ENCODE results near the gene PSG2. TPM values are rescaled to one million over a fixed set of nuclear protein-coding genes. Genes with fewer than 3 reads are reported as not detected.
A peak's percentile ranks its signal among the peaks of the same experiment; 100 is the strongest.
"Not testable (repeated sequence)": the region's sequence is repeated elsewhere in the genome, so short reads cannot be mapped to it uniquely, and the experiment has no call there.

The PSG2 gene
- polyA plus RNA-seq, 1 of the 3 experiments (the other 2 are of a cell fraction) = 0.16 TPM

GRCh38 chr19:43077881-43078280 lies 4.6 kb downstream of the PSG2 start:
- TF ChIP-seq NFIC (IDR thresholded peaks at IDR 0.05; ENCODE audit: borderline replicate concordance) (peak; percentile 36), EP300 (IDR thresholded peaks at IDR 0.05; ENCODE audit: borderline replicate concordance in 1 of 2, low read depth in 1 of 2, low read length in 1 of 2) (peak in 1 of 2 experiments; percentile 30; a peak in 1 of 4 replicates), YY1 (IDR thresholded peaks at IDR 0.05; ENCODE audit: low read depth) (peak; percentile 46; the same call in 1 of the 2 replicates), JUND (IDR thresholded peaks at IDR 0.05) (peak; percentile 63), FOSL2 (IDR thresholded peaks at IDR 0.05; ENCODE audit: borderline replicate concordance, low read depth) (peak; percentile 70; the same call in 1 of the 2 replicates), PBX3 (IDR thresholded peaks at IDR 0.05) (peak; percentile 18; the same call in 1 of the 2 replicates), TCF12 (IDR thresholded peaks at IDR 0.05) (peak; percentile 58), TEAD4 (IDR thresholded peaks at IDR 0.05; ENCODE audit: borderline replicate concordance, insufficient read depth) (peak; percentile 48; the same call in 1 of the 2 replicates), MAX (IDR thresholded peaks at IDR 0.05; ENCODE audit: low read depth) (peak; percentile 54; the same call in 1 of the 2 replicates)
- peak overlapping the region; percentile 16; the same call in 1 of the 2 replicates for H2AFZ ChIP-seq (ENCODE audit: low read depth)
- H3K9ac ChIP-seq = peak overlapping the region; percentile 1; the same call in 1 of the 2 replicates
- 13% methylated on average over 4 of the region's 4 CpGs for WGBS (ENCODE audit: low lambda C conversion rate)
- H3K27ac ChIP-seq (ENCODE audit: low read depth in 2 of 2, low read length in 1 of 2) = peak overlapping the region in 1 of 2 experiments; percentile 67; a peak in 2 of 4 replicates
- DNase-seq; H3K9me2 ChIP-seq; POLR2A ChIA-PET; H3K36me3 ChIP-seq (replicated peaks in 1 of 2; ENCODE audit: control insufficient read depth in 1 of 2, insufficient read depth in 2 of 2, low read length in 1 of 2); H3K9me3 ChIP-seq; H3K27me3 ChIP-seq (ENCODE audit: insufficient read depth); CTCF ChIA-PET; H3K4me1 ChIP-seq (ENCODE audit: control insufficient read depth in 1 of 2, insufficient read depth in 2 of 2, low read depth in 1 of 2, low read length in 1 of 2); H4K20me1 ChIP-seq (ENCODE audit: insufficient read depth); H3K4me2 ChIP-seq; H3K79me2 ChIP-seq (ENCODE audit: insufficient read depth); H3K4me3 ChIP-seq (ENCODE audit: low read depth in 2 of 2, low read length in 1 of 2): not testable (repeated sequence)
- H3F3A ChIP-seq (replicated peaks; ENCODE audit: insufficient read depth) = peaks cover 20% of the 10 kb centered on the region

GRCh38 chr19:43062418-43062817 lies 20.1 kb downstream of the PSG2 start:
- H3K9me2 ChIP-seq; H3K4me1 ChIP-seq (ENCODE audit: control insufficient read depth in 1 of 2, insufficient read depth in 2 of 2, low read depth in 1 of 2, low read length in 1 of 2); DNase-seq; CTCF ChIA-PET; H4K20me1 ChIP-seq (ENCODE audit: insufficient read depth); H3K27ac ChIP-seq (ENCODE audit: low read depth in 2 of 2, low read length in 1 of 2); H3K79me2 ChIP-seq (ENCODE audit: insufficient read depth); H3K4me2 ChIP-seq; H2AFZ ChIP-seq (ENCODE audit: low read depth); H3K27me3 ChIP-seq (ENCODE audit: insufficient read depth); H3F3A ChIP-seq (replicated peaks; ENCODE audit: insufficient read depth); H3K4me3 ChIP-seq (ENCODE audit: low read depth in 2 of 2, low read length in 1 of 2); H3K9ac ChIP-seq; POLR2A ChIA-PET; H3K36me3 ChIP-seq (replicated peaks in 1 of 2; ENCODE audit: control insufficient read depth in 1 of 2, insufficient read depth in 2 of 2, low read length in 1 of 2); H3K9me3 ChIP-seq: not testable (repeated sequence)
- 52% methylated on average over 3 of the region's 3 CpGs for WGBS (ENCODE audit: low lambda C conversion rate)

GRCh38 chr19:43061326-43061725 lies 21.2 kb downstream of the PSG2 start:
- DNase-seq = not testable (repeated sequence)

GRCh38 chr19:43060254-43060653 lies 22.2 kb downstream of the PSG2 start:
- WGBS (ENCODE audit: low lambda C conversion rate) = 10% methylated on average over 3 of the region's 3 CpGs
- H4K20me1 ChIP-seq (ENCODE audit: insufficient read depth); H3K27ac ChIP-seq (ENCODE audit: low read depth in 2 of 2, low read length in 1 of 2); H3K9me2 ChIP-seq; H3K36me3 ChIP-seq (replicated peaks in 1 of 2; ENCODE audit: control insufficient read depth in 1 of 2, insufficient read depth in 2 of 2, low read length in 1 of 2); H3K4me3 ChIP-seq (ENCODE audit: low read depth in 2 of 2, low read length in 1 of 2); H3K27me3 ChIP-seq (ENCODE audit: insufficient read depth); H3K9ac ChIP-seq; H3F3A ChIP-seq (replicated peaks; ENCODE audit: insufficient read depth); H3K4me1 ChIP-seq (ENCODE audit: control insufficient read depth in 1 of 2, insufficient read depth in 2 of 2, low read depth in 1 of 2, low read length in 1 of 2); DNase-seq; H3K4me2 ChIP-seq; CTCF ChIA-PET; H2AFZ ChIP-seq (ENCODE audit: low read depth); H3K9me3 ChIP-seq; H3K79me2 ChIP-seq (ENCODE audit: insufficient read depth); POLR2A ChIA-PET: not testable (repeated sequence)

More at GRCh38 chr19:43061326-43061725, 21.2 kb downstream of the PSG2 start:
- H4K20me1 ChIP-seq (ENCODE audit: insufficient read depth); H3K27ac ChIP-seq (ENCODE audit: low read depth in 2 of 2, low read length in 1 of 2); H3K9ac ChIP-seq; H3K79me2 ChIP-seq (ENCODE audit: insufficient read depth); H3K27me3 ChIP-seq (ENCODE audit: insufficient read depth); H3K9me3 ChIP-seq; H3K36me3 ChIP-seq (replicated peaks in 1 of 2; ENCODE audit: control insufficient read depth in 1 of 2, insufficient read depth in 2 of 2, low read length in 1 of 2); H3K4me3 ChIP-seq (ENCODE audit: low read depth in 2 of 2, low read length in 1 of 2); H3F3A ChIP-seq (replicated peaks; ENCODE audit: insufficient read depth); H3K9me2 ChIP-seq; POLR2A ChIA-PET; H3K4me1 ChIP-seq (ENCODE audit: control insufficient read depth in 1 of 2, insufficient read depth in 2 of 2, low read depth in 1 of 2, low read length in 1 of 2); H2AFZ ChIP-seq (ENCODE audit: low read depth); CTCF ChIA-PET; H3K4me2 ChIP-seq: not testable (repeated sequence)
- WGBS (ENCODE audit: low lambda C conversion rate) = 31% methylated on average over 3 of the region's 3 CpGs
- 0 out of 4 replicates have a peak, but pooled peaks of 1 of the 2 experiments have one; percentile 19 for TF ChIP-seq EP300 (IDR thresholded peaks at IDR 0.05; ENCODE audit: borderline replicate concordance in 1 of 2, low read depth in 1 of 2, low read length in 1 of 2)

- 29% methylated on average over 2 of the region's 2 CpGs for WGBS (ENCODE audit: low lambda C conversion rate)
- H3F3A ChIP-seq (replicated peaks; ENCODE audit: insufficient read depth); H3K36me3 ChIP-seq (replicated peaks in 1 of 2; ENCODE audit: control insufficient read depth in 1 of 2, insufficient read depth in 2 of 2, low read length in 1 of 2); CTCF ChIA-PET; H3K4me2 ChIP-seq; POLR2A ChIA-PET; H3K9ac ChIP-seq; DNase-seq; H3K4me3 ChIP-seq (ENCODE audit: low read depth in 2 of 2, low read length in 1 of 2); H4K20me1 ChIP-seq (ENCODE audit: insufficient read depth); H2AFZ ChIP-seq (ENCODE audit: low read depth); H3K9me2 ChIP-seq; H3K79me2 ChIP-seq (ENCODE audit: insufficient read depth); H3K4me1 ChIP-seq (ENCODE audit: control insufficient read depth in 1 of 2, insufficient read depth in 2 of 2, low read depth in 1 of 2, low read length in 1 of 2); H3K27ac ChIP-seq (ENCODE audit: low read depth in 2 of 2, low read length in 1 of 2); H3K9me3 ChIP-seq; H3K27me3 ChIP-seq (ENCODE audit: insufficient read depth): not testable (repeated sequence)
These were observed 23.0 kb downstream of the PSG2 start for GRCh38 chr19:43059482-43059881.

Measured in SK-N-SH (cell line).